ENCODE data around the gene BSPRY.
A peak's percentile ranks its signal among the peaks of the same experiment; 100 is the strongest.
"Not testable (repeated sequence)": the region's sequence is repeated elsewhere in the genome, so short reads cannot be mapped to it uniquely, and the experiment has no call there.

BSPRY gene

DNA sequence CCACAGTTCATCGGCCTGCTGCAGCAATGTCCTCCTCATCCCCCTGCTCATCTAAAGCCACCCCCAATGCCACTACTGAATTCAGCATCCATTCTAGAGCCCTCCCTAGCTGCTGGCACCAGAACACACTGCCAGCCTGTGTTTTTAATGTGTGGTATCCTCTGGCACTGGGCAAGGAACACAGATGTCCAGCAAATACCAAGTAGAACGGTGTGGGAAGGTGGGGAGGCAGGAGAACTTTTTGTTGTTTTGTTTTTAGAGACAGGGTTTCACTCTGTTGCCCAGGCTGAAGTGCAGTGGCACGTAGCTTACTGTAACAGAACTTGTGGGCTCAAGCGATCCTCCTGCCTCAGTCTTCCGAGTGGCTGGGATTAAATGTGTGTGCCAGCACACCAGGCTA lies 22.7 kb downstream of the BSPRY start:
- no peak for DNase-seq

GRCh38 chr9:113373256-113373655 lies 23.9 kb downstream of the BSPRY start:
- DNase-seq: no peak

- no peak for DNase-seq
Observed at GRCh38 chr9:113373676-113374392, 24.5 kb downstream of the BSPRY start.

GRCh38 chr9:113375057-113376023 lies 26.0 kb downstream of the BSPRY start:
- DNase-seq: peak; percentile 9

DNA sequence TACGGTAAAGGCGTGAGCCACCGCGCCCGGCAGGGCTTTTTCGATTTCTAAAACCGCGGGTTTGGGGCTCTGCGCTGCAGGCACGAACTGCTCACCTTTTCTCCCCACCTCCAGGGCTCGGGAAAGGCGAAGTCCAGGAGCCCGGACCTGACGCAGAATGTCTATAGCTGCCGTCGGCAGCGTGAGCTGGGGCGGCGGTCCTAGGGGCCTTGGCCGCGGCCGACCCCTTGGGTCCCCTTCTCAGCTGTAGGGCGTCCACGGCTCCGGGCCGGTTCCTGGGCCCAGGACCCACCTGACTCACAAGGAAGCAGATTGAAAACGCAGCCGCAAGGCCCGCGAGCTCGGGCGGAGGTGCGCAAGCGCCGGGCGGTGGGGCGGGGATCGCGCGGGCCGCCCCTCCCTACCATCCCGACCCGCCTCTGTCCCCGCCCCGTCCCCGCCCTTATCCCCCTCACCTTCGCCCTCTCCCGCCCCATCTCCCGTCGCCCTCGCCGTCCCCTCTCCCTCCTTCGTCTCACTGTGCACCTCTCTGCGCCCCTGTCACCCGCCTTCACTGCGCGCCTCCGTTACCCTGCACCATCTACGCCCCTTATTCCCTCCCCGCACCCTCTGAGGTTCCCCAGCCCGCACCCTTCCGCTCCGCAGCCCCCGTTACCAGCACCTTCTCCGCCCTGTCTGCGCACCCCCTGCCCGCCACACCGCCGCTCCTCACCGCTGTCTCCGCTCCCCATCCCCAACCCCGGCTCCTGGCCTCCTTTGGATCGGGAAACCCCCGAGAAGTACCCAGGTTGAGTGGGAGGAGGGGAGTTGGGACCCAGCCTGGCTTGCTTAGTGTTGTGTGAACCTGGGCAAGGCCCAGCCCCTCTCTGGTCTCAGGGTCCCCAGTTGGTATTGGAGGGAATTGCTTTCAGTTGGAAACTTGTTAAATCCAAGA lies 27.6 kb downstream of the BSPRY start, which contains the start of gene HDHD3:
HDHD3 (minus strand) TSS at position 353 of the 934 bp plus-strand sequence. CDS start 2,632 bp downstream, outside the sequence.
- DNase-seq: peak; percentile 77

DNA sequence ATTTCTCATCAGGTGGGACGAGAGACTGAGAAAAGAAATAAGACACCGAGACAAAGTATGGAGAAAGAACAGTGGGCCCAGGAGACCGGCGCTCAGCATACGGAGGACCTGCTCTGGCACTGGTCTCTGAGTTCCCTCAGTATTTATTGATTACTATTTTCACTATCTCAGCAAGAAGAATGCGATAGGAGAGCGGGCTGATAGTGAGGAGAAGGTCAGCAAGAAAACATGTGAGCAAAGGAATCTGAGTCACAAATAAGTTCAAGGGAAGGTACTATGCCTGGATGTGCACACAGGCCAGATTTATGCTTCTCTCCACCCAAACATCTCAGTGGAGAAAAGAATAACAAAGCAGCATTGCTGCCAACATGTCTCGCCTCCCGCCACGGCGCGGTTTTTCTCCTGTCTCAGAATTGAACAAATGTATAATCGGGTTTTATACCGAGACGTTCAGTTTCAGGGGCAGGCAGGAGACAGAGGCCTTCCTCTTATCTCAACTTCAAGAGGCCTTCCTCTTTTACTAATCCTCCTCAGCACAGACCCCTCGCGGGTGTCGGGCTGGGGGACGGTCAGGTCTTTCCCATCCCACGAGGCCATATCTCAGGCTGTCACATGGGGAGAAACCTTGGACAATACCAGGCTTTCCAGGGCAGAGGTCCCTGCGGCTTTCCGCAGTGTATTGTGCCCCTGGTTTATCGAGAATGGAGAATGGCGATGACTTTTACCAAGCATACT lies 29.9 kb downstream of the BSPRY start:
- not testable (repeated sequence) for DNase-seq

DNA sequence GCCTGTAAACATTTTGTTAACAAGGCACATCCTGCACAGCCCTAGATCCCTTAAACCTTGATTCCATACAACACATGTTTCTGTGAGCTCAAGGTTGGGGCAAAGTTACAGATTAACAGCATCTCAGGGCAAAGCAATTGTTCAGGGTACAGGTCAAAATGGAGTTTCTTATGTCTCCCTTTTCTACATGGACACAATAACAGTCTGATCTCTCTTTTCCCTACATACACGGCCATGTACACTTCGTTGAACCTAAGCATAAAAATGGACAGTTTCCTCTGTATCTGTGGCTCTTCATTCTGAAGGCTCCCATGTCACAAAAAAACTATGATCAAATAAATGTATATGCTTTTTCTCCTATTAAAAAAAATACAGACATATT lies 30.5 kb downstream of the BSPRY start:
- not testable (repeated sequence) for DNase-seq

DNA sequence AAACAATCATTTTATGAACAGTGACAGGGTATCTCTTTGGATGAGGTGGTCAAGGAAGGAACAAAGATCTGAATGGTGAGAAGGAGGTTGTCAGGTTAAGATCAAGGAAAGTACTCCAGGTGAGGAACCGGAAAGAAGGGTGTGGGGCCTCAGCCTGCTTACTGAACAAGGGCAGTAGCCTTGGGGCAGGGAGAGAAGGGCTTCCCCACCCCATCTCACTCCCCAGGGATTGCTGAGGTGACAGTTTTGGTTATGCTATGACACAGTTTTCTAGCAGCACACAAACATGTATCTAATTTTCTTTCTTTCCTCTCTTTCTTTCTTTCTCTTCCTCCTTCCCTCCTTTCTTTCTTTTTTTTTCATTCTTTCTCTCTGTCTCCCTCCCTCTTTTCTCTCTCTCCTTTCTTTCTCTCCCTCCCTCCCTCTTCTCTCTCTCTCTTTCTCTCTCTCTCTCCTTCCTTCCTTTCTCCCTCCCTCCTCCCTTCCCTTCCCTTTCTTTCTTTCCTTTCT lies 31.6 kb downstream of the BSPRY start:
- no peak for DNase-seq

- DNase-seq: not testable (repeated sequence)
Observed at GRCh38 chr9:113381441-113381840, 32.1 kb downstream of the BSPRY start.

- no peak for DNase-seq
Observed at GRCh38 chr9:113381909-113382411, 32.6 kb downstream of the BSPRY start.

GRCh38 chr9:113386571-113387393 lies 37.4 kb downstream of the BSPRY start:
- no peak for DNase-seq

- no peak for DNase-seq
Observed at GRCh38 chr9:113387560-113388230, 38.4 kb downstream of the BSPRY start.

GRCh38 chr9:113388833-113389232 lies 39.5 kb downstream of the BSPRY start:
- no peak for DNase-seq

GRCh38 chr9:113389451-113389850 lies 40.1 kb downstream of the BSPRY start:
- no peak for DNase-seq

DNA sequence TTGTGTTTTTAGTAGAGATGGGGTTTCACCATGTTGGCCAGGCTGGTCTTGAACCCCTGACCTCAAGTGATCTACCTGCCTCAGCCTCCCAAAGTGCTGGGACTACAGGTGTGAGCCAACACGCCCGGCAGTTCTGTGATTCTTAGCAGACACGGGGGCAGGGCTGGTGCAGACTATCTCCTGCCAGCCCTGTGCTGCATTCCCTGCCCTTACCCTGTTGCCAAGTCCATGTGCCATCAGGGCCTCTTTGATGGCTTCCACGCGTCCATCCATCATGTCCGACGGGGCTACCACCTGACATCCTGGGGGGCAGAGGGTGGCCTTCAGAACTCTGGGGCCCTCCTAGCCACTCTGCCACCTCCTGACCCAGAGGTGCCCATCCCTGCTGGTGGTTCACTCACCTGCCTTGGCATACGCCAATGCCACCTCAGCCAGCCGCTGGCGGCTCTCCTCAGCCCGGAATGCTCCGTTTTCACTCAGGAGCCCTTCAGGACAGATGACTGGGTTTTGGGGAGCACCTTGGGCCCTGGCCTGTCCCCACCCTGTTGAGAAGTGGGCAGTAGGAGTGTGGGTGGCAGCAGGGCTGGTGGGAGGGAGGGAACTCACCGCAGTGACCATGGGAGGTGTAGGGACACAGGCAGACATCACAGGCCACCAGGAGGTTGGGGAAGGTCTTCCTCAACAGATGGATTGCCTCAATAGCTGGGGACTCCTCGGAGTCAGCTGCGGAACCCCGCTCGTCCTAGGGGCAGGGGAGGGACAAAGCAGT lies 41.0 kb downstream of the BSPRY start:
- no peak for DNase-seq

GRCh38 chr9:113391917-113392316 lies 42.6 kb downstream of the BSPRY start:
- DNase-seq: no peak

DNA sequence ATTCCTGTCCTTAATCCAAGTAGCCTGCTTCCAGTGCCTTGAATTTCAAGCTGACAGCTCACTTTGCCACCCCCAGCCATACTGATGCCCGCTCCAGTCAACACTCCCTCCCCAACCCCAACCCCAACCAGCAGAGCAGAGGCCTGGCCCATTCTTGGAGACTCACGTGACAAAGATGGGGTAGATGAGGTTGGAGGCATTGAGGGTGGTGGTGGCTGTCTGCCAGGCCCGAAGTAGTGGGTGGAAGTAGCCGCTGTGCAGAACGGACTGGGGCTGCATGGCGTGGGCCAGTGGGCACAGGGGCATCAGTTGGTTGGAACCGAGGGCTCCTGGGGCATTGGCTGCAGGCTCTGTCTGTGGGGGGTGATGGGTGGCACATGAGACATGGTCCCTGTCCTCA lies 43.9 kb downstream of the BSPRY start:
- no peak for DNase-seq

DNA sequence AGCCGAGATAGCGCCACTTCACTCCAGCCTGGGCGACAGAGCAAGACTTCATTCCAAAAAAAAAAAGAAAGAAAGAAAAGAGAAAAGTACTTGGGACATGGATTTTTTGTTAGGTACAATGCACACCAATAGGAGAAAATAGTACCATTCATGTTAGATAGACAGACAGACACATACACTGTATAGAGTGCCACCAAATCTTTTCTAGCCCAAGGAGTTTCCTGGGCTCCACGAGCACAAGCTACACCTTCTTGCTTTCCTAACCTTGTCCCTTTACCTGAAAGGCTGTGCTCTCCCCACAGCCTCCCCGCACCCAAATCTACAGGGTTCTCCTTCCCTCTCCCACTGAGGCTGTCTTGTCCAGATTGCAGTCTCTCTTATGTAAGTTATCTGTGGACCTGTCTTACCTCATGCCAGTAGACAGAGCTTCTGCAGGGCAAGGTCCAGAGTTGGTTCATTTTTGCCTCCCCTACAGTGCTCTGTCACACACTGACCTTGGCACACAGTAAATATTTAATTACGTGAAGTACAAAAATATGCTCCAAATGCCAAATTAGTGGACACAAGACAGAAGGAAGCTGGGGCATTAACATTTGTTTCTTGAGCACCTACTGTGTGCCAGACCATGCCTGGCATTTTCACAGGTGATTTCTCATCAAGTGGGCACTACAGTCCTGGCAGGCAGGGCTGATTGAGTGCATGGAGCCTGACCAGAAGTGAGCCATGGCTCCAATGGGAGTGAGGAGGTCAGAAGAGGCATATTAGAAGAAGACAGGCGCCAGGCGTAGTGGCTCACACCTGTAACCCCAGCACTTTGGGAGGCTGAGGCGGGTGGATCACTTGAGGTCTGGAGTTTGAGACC lies 45.9 kb downstream of the BSPRY start:
- no peak for DNase-seq
